ENCODE data around the gene HDAC4.

The HDAC4 gene

GRCh38 chr2:239253264-239253663 lies 147.6 kb downstream of the HDAC4 start:
- TF ChIP-seq NFIC (IDR thresholded peaks at IDR 0.05) = no peak
- TF ChIP-seq EP300 (IDR thresholded peaks at IDR 0.05; ENCODE audit: borderline replicate concordance) = no peak
- TF ChIP-seq YY1 (IDR thresholded peaks at IDR 0.05; ENCODE audit: low read depth) = no peak
- no peak for TF ChIP-seq RAD21 (IDR thresholded peaks at IDR 0.05; ENCODE audit: low read depth)
- TF ChIP-seq FOXM1 (IDR thresholded peaks at IDR 0.05; ENCODE audit: borderline replicate concordance, low read depth) = no peak
- no peak for TF ChIP-seq TAF1 (IDR thresholded peaks at IDR 0.05; ENCODE audit: low read depth)
- no peak for TF ChIP-seq REST (IDR thresholded peaks at IDR 0.05; ENCODE audit: low read depth)

GRCh38 chr2:239252801-239253200 lies 148.0 kb downstream of the HDAC4 start:
- TF ChIP-seq YY1 (IDR thresholded peaks at IDR 0.05; ENCODE audit: low read depth) = no peak
- TF ChIP-seq USF1 (IDR thresholded peaks at IDR 0.05) = no peak
- TF ChIP-seq TAF1 (IDR thresholded peaks at IDR 0.05; ENCODE audit: low read depth) = no peak

GRCh38 chr2:239252393-239252792 lies 148.4 kb downstream of the HDAC4 start:
- TF ChIP-seq REST (IDR thresholded peaks at IDR 0.05; ENCODE audit: low read depth) (no peak), TCF12 (IDR thresholded peaks at IDR 0.05; ENCODE audit: low read depth) (no peak), USF1 (IDR thresholded peaks at IDR 0.05) (no peak), YY1 (IDR thresholded peaks at IDR 0.05; ENCODE audit: low read depth) (no peak), EGR1 (IDR thresholded peaks at IDR 0.05) (no peak), CEBPB (IDR thresholded peaks at IDR 0.05) (no peak), FOXM1 (IDR thresholded peaks at IDR 0.05; ENCODE audit: borderline replicate concordance, low read depth) (no peak), TEAD4 (IDR thresholded peaks at IDR 0.05) (no peak), EP300 (IDR thresholded peaks at IDR 0.05; ENCODE audit: borderline replicate concordance) (no peak), ZBTB7A (IDR thresholded peaks at IDR 0.05; ENCODE audit: low read depth) (no peak), RAD21 (IDR thresholded peaks at IDR 0.05; ENCODE audit: low read depth) (no peak), CREB1 (IDR thresholded peaks at IDR 0.05; ENCODE audit: low read depth) (no peak), TAF1 (IDR thresholded peaks at IDR 0.05; ENCODE audit: low read depth) (no peak), NFIC (IDR thresholded peaks at IDR 0.05) (no peak)
- TF ChIP-seq, protein P1, sequence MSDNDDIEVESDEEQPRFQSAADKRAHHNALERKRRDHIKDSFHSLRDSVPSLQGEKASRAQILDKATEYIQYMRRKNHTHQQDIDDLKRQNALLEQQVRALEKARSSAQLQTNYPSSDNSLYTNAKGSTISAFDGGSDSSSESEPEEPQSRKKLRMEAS (IDR thresholded peaks at IDR 0.05) = no peak

GRCh38 chr2:239251971-239252370 lies 148.8 kb downstream of the HDAC4 start:
- TF ChIP-seq EP300 (IDR thresholded peaks at IDR 0.05; ENCODE audit: borderline replicate concordance) = no peak
- TF ChIP-seq CREB1 (IDR thresholded peaks at IDR 0.05; ENCODE audit: low read depth) = no peak
- no peak for TF ChIP-seq REST (IDR thresholded peaks at IDR 0.05; ENCODE audit: low read depth)
- TF ChIP-seq TEAD4 (IDR thresholded peaks at IDR 0.05) = no peak

GRCh38 chr2:239250216-239251081 lies 150.4 kb downstream of the HDAC4 start:
- TF ChIP-seq REST (IDR thresholded peaks at IDR 0.05; ENCODE audit: low read depth) = no peak
- no peak for TF ChIP-seq FOXM1 (IDR thresholded peaks at IDR 0.05; ENCODE audit: borderline replicate concordance, low read depth)
- no peak for TF ChIP-seq CEBPB (IDR thresholded peaks at IDR 0.05)
- TF ChIP-seq RAD21 (IDR thresholded peaks at IDR 0.05; ENCODE audit: low read depth) = no peak
- no peak for TF ChIP-seq CREB1 (IDR thresholded peaks at IDR 0.05; ENCODE audit: low read depth)
- TF ChIP-seq EP300 (IDR thresholded peaks at IDR 0.05; ENCODE audit: borderline replicate concordance) = no peak
- TF ChIP-seq, protein P1 (IDR thresholded peaks at IDR 0.05) = no peak
- no peak for TF ChIP-seq YY1 (IDR thresholded peaks at IDR 0.05; ENCODE audit: low read depth)
- no peak for TF ChIP-seq NFIC (IDR thresholded peaks at IDR 0.05)
- no peak for TF ChIP-seq TAF1 (IDR thresholded peaks at IDR 0.05; ENCODE audit: low read depth)
- no peak for TF ChIP-seq TEAD4 (IDR thresholded peaks at IDR 0.05)

All from Ishikawa (cell line).